T-helper 17 cell (primary cell): ENCODE results near the gene BCAT1. TPM values are rescaled to one million over a fixed set of nuclear protein-coding genes. Genes with fewer than 3 reads are reported as not detected.

ENCODE experiments used
- ATAC-seq: fragments of 150-1000 bp; cut with Tn5 transposase; 2 replicates; pipeline ENCODE4 v1.10.0; 2021; ENCODE audit warnings: mild to moderate bottlenecking, moderate library complexity
- DNase-seq, 3 donors: peaks; one replicate each; pipeline versions ENCODE4 v3.0.0 to v3.0.0-alpha.2; 2020 to 2021
- H3K9me3 ChIP-seq: one replicate; pipeline ENCODE4 v1.7.0; 2013; ENCODE audit warnings: low read length, mild to moderate bottlenecking; ENCODE audit not compliant: control insufficient read depth, poor library complexity, severe bottlenecking
- H3K27ac Mint-ChIP-seq: one replicate; pipeline ENCODE4 v1.8.0; 2022; ENCODE audit warnings: mild to moderate bottlenecking, moderate library complexity, mixed read lengths
- H3K27me3 Mint-ChIP-seq: one replicate; pipeline ENCODE4 v1.8.0; 2022; ENCODE audit warnings: mixed read lengths
- H3K36me3 Mint-ChIP-seq: one replicate; pipeline ENCODE4 v1.8.0; 2022; ENCODE audit warnings: low read depth, mixed read lengths
- H3K4me1 Mint-ChIP-seq: one replicate; pipeline ENCODE4 v1.8.0; 2022; ENCODE audit warnings: mild to moderate bottlenecking, mixed read lengths
- H3K4me3 Mint-ChIP-seq: one replicate; pipeline ENCODE4 v1.8.0; 2022; ENCODE audit warnings: mild to moderate bottlenecking, moderate library complexity, mixed read lengths
- total RNA-seq, 4 donors: library from RNA in 2 of 4; stranded (reverse) in 2 of 4; gene quantifications; one replicate each; pipeline ENCODE4 v1.2.3 and lab custom pipeline; 2022 to 2026

Gene BCAT1
- total RNA-seq, 2 donors from 2014 or later: 1.1 to 1.6 TPM

- DNase-seq (no peak), ATAC-seq (no peak)
- H3K27me3 Mint-ChIP-seq: peaks cover 22% of the 10 kb centered on the region
- H3K36me3 Mint-ChIP-seq: no peaks in the 10 kb centered on the region
- no peak overlapping the region for H3K4me3 Mint-ChIP-seq
- H3K9me3 ChIP-seq: no peaks in the 10 kb centered on the region
- H3K27ac Mint-ChIP-seq: no peak overlapping the region
- no peaks in the 10 kb centered on the region for H3K4me1 Mint-ChIP-seq
Observed at GRCh38 chr12:24760606-24761378, 188.1 kb downstream of the BCAT1 start.

- DNase-seq: no peak
- Mint-ChIP-seq H3K27ac (no peak overlapping the region), H3K4me1 (no peaks in the 10 kb centered on the region), H3K4me3 (no peak overlapping the region), H3K36me3 (no peaks in the 10 kb centered on the region), H3K27me3 (peaks cover 24% of the 10 kb centered on the region)
- no peak for ATAC-seq
- no peaks in the 10 kb centered on the region for H3K9me3 ChIP-seq
Observed at GRCh38 chr12:24760162-24760561, 188.7 kb downstream of the BCAT1 start.

Other genes with a start within 250 kb of the BCAT1 start
- 1 to 10 TPM in 1 of 2 donors, under 1 TPM in 1; 0.72 to 1.1 TPM for gene DNAI7, start 246.1 kb upstream of the BCAT1 start, total RNA-seq
- gene ETFRF1, start 246.1 kb upstream of the BCAT1 start, total RNA-seq: 10 to 100 TPM; 23.2 to 28.5 TPM